HepG2 (cell line): Measurements from ENCODE around the gene MSI2. TPM values are rescaled to one million over a fixed set of nuclear protein-coding genes. Genes with fewer than 3 reads are reported as not detected.
A peak's percentile ranks its signal among the peaks of the same experiment; 100 is the strongest.

Experiments
- AHR ChIP-seq: IDR thresholded peaks from 2 replicates; pipeline ENCODE4 v1.6.1; 2018; ENCODE audit warnings: missing genetic modification reagents, missing compliant biosample characterization
- HOXA3 ChIP-seq: sonication (generic); formaldehyde crosslinking; IDR thresholded peaks from 2 replicates; pipeline ENCODE4 v1.5.0; 2020; ENCODE audit warnings: missing genetic modification reagents
- JUN ChIP-seq: sonication (generic); formaldehyde crosslinking; IDR thresholded peaks from 2 replicates; pipeline ENCODE4 v1.4.0; 2020; ENCODE audit warnings: mild to moderate bottlenecking, missing genetic modification reagents
- TCF7 ChIP-seq: sonication (generic); IDR thresholded peaks from 2 replicates; pipeline ENCODE4 v1.6.1; 2016; ENCODE audit warnings: antibody characterized with exemption, low read depth
- TP53 ChIP-seq: sonication (generic); formaldehyde crosslinking; conservative IDR thresholded peaks from 2 replicates; pipeline ENCODE4 v1.4.0; 2020; ENCODE audit warnings: missing genetic modification reagents
- ZFP41 ChIP-seq: sonication (generic); formaldehyde crosslinking; IDR thresholded peaks from 2 replicates; pipeline ENCODE4 v1.4.0; 2020; ENCODE audit warnings: mild to moderate bottlenecking, missing genetic modification reagents, borderline replicate concordance
- ZNF292 ChIP-seq: sonication (generic); formaldehyde crosslinking; IDR thresholded peaks from 2 replicates; pipeline ENCODE4 v1.8.1; 2022; ENCODE audit warnings: mild to moderate bottlenecking, low read depth, missing genetic modification reagents, borderline replicate concordance
- ZNF496 ChIP-seq: sonication (generic); formaldehyde crosslinking; IDR thresholded peaks from 2 replicates; pipeline ENCODE4 v1.8.1; 2023; ENCODE audit warnings: mild to moderate bottlenecking, moderate library complexity, missing genetic modification reagents; ENCODE audit not compliant: insufficient replicate concordance
- ZNF720 ChIP-seq: sonication (generic); formaldehyde crosslinking; IDR thresholded peaks from 2 replicates; pipeline ENCODE4 v1.4.0; 2020; ENCODE audit warnings: missing genetic modification reagents
- ZNF766 ChIP-seq: sonication (generic); formaldehyde crosslinking; IDR thresholded peaks from 2 replicates; pipeline ENCODE4 v1.5.0; 2020; ENCODE audit warnings: missing genetic modification reagents, borderline replicate concordance
- ZNF83 ChIP-seq: sonication (generic); formaldehyde crosslinking; IDR thresholded peaks from 2 replicates; pipeline ENCODE4 v1.4.0; 2020; ENCODE audit warnings: missing genetic modification reagents, mild to moderate bottlenecking, borderline replicate concordance
- ZSCAN21 ChIP-seq: sonication (generic); formaldehyde crosslinking; IDR thresholded peaks from 2 replicates; pipeline ENCODE4 v1.8.0; 2022; ENCODE audit warnings: mild to moderate bottlenecking, missing genetic modification reagents, moderate library complexity, borderline replicate concordance
- polyA plus RNA-seq, 8 experiments: library from polyadenylated mRNA; depleted of rRNA in 3 of 8; stranded (reverse) in 7 of 8; unstranded in 1 of 8; fragments of >200 nt; fragmentation: Illumina TruSeq in 4 of 8; extraction: Trizol in 4 of 8; gene quantifications; 2 replicates each; pipeline versions ENCODE4 v1.2.1 to v1.2.3, GENCODE V29; 2011 to 2016; ENCODE audit warnings: low read depth in 4 of 8, missing spikeins in 1 of 8, mixed read lengths in 1 of 8; ENCODE audit not compliant: insufficient read depth in 1 of 8
- total RNA-seq, 5 experiments: library from RNA; depleted of rRNA; stranded (reverse); fragments of >200 nt; fragmentation: Illumina TruSeq; extraction: Trizol; gene quantifications; 2 replicates each; pipeline ENCODE4 v1.2.3, GENCODE V29; 2016; ENCODE audit warnings: low read depth in 1 of 5
- TF ChIP-seq, protein P1 (sequence below): sonication (generic); formaldehyde crosslinking; IDR thresholded peaks from 2 replicates; pipeline ENCODE4 v1.4.0; 2020; ENCODE audit warnings: mild to moderate bottlenecking, missing genetic modification reagents, borderline replicate concordance
- TF ChIP-seq, protein P2 (sequence below), 2 experiments: sonication (generic) in 1 of 2; formaldehyde crosslinking in 1 of 2; IDR thresholded peaks; 2 replicates each; pipeline versions ENCODE4 v1.4.0 to v1.6.1; 2016 to 2020; ENCODE audit warnings: borderline replicate concordance in 1 of 2, low read depth in 1 of 2, mild to moderate bottlenecking in 1 of 2, missing genetic modification reagents in 1 of 2
- TF ChIP-seq, protein P3 (sequence below): sonication (generic); formaldehyde crosslinking; IDR thresholded peaks from 2 replicates; pipeline ENCODE4 v1.4.0; 2020; ENCODE audit warnings: low read depth, mild to moderate bottlenecking, missing genetic modification reagents

MSI2 gene
- total and polyA plus RNA-seq, 2 of the 13 experiments (the other 11 are each of a cell fraction or from before 2014, with no cell fraction given): 77.5 to 78.4 TPM

DNA sequence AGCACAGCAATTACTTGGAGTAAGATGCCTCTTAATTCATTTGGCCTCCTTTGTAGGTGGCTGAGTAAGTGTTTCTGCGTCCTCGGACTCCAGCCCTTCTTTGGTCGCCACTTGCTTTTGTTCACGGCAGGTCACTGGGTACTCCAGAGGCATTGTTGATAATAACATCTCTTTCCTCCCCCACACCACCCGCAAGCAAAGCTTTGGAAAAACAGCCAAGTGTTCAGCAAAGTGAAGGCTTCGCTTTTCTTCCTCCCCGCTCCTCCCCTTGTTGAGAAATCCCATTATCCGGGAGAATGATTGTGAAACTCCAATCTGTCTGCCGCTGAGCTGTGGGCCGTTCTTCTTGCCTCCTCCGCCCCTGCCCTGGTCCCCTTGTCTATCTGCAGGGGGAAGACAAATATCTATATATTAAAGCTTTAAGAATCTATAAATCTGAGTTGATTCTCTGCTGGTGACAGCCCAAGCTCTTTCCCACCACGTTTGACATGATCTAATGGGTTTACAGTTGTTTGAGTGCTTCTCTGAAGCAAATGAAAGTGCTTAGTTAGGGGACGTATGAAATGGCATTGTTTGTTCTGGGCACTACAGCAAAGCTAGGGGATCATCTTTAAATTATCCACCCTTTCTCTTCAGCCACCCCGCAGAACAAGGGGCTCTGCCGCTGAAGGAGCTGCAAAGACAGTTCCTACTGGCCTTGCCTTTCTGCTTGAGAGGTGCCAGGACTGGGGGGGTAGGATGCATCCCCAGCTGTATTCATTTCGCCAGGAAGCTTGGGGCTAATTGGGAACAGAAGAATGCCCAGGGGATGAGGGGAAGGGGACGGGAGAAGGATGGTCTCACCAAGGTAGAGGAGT is 321.7 kb downstream of the MSI2 start (continued):
- TF ChIP-seq, protein P1, sequence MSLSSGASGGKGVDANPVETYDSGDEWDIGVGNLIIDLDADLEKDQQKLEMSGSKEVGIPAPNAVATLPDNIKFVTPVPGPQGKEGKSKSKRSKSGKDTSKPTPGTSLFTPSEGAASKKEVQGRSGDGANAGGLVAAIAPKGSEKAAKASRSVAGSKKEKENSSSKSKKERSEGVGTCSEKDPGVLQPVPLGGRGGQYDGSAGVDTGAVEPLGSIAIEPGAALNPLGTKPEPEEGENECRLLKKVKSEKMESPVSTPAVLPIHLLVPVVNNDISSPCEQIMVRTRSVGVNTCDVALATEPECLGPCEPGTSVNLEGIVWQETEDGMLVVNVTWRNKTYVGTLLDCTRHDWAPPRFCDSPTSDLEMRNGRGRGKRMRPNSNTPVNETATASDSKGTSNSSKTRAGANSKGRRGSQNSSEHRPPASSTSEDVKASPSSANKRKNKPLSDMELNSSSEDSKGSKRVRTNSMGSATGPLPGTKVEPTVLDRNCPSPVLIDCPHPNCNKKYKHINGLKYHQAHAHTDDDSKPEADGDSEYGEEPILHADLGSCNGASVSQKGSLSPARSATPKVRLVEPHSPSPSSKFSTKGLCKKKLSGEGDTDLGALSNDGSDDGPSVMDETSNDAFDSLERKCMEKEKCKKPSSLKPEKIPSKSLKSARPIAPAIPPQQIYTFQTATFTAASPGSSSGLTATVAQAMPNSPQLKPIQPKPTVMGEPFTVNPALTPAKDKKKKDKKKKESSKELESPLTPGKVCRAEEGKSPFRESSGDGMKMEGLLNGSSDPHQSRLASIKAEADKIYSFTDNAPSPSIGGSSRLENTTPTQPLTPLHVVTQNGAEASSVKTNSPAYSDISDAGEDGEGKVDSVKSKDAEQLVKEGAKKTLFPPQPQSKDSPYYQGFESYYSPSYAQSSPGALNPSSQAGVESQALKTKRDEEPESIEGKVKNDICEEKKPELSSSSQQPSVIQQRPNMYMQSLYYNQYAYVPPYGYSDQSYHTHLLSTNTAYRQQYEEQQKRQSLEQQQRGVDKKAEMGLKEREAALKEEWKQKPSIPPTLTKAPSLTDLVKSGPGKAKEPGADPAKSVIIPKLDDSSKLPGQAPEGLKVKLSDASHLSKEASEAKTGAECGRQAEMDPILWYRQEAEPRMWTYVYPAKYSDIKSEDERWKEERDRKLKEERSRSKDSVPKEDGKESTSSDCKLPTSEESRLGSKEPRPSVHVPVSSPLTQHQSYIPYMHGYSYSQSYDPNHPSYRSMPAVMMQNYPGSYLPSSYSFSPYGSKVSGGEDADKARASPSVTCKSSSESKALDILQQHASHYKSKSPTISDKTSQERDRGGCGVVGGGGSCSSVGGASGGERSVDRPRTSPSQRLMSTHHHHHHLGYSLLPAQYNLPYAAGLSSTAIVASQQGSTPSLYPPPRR: peak; percentile 80; the same call in 1 of the 2 replicates
- peak; percentile 84 for TF ChIP-seq HOXA3 (CRISPR knock-in tag)
- TF ChIP-seq TP53 (CRISPR knock-in tag): no peak
- TF ChIP-seq ZNF766: no peak
- TF ChIP-seq ZNF292 (CRISPR knock-in tag): peak; percentile 90; the same call in 1 of the 2 replicates
- TF ChIP-seq ZNF496 (CRISPR knock-in tag): no peak
- TF ChIP-seq ZNF83 (CRISPR knock-in tag): no peak
- no peak; the same call in 1 of the 2 replicates for TF ChIP-seq AHR (CRISPR knock-in tag)
- TF ChIP-seq TCF7: peak; percentile 71
- TF ChIP-seq, protein P2, sequence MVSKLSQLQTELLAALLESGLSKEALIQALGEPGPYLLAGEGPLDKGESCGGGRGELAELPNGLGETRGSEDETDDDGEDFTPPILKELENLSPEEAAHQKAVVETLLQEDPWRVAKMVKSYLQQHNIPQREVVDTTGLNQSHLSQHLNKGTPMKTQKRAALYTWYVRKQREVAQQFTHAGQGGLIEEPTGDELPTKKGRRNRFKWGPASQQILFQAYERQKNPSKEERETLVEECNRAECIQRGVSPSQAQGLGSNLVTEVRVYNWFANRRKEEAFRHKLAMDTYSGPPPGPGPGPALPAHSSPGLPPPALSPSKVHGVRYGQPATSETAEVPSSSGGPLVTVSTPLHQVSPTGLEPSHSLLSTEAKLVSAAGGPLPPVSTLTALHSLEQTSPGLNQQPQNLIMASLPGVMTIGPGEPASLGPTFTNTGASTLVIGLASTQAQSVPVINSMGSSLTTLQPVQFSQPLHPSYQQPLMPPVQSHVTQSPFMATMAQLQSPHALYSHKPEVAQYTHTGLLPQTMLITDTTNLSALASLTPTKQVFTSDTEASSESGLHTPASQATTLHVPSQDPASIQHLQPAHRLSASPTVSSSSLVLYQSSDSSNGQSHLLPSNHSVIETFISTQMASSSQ (IDR thresholded peaks at IDR 0.05; ENCODE audit: low read depth): no peak
- TF ChIP-seq, protein P2 (CRISPR knock-in tag; IDR thresholded peaks at IDR 0.05; ENCODE audit: borderline replicate concordance): peak; percentile 82; the same call in 1 of the 2 replicates
- TF ChIP-seq JUN (CRISPR knock-in tag): no peak
- no peak for TF ChIP-seq ZSCAN21 (CRISPR knock-in tag)
- TF ChIP-seq ZFP41: no peak
- TF ChIP-seq ZNF720 (CRISPR knock-in tag): no peak
- TF ChIP-seq, protein P3, sequence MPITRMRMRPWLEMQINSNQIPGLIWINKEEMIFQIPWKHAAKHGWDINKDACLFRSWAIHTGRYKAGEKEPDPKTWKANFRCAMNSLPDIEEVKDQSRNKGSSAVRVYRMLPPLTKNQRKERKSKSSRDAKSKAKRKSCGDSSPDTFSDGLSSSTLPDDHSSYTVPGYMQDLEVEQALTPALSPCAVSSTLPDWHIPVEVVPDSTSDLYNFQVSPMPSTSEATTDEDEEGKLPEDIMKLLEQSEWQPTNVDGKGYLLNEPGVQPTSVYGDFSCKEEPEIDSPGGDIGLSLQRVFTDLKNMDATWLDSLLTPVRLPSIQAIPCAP (CRISPR knock-in tag): no peak
